Testis (tissue), 2 donors: ENCODE measurements around the gene ERC2.

Source experiments
- CTCF ChIP-seq, 3 experiments: fragments of 450-650 bp in 2 of 3; fragments of 200-600 bp in 1 of 3; sonication (generic) in 1 of 3; IDR thresholded peaks; one replicate each; pipeline ENCODE4 v1.5.1; 2016 to 2019; ENCODE audit warnings: antibody characterized with exemption in 3 of 3, mild to moderate bottlenecking in 2 of 3, moderate library complexity in 1 of 3
- POLR2A ChIP-seq: fragments of 450-650 bp; IDR thresholded peaks from one replicate; pipeline ENCODE4 v1.6.1; 2017; ENCODE audit warnings: antibody characterized with exemption, mild to moderate bottlenecking, moderate library complexity

DNA sequence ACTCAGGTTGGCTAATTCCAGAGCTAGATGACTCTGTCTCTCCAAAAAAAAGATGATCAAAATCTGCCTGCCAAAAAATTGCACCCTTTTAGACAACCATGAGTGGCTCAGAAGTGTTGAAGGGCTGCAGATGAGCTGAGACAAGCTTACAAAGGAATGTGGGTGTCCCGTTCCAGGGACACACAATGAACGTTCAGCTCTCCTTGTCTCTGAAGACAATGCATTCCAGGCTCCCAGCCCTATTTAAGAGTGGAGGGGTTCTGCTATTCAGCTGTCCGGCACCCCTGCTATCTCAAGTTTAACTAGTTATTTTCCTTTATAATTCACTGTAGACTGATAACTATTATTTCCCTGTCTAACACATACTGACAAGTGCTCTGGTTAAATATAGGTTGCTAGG, 626.1 kb downstream of the ERC2 start:
- TF ChIP-seq POLR2A (no peak), CTCF (IDR thresholded peaks at IDR 0.05) (no peak)
